NCI-H1417 (cell line): ENCODE measurements around the gene EPHB1.

Source experiments
- DNase-seq, 3 experiments: peaks; one replicate each; lab custom pipeline; 2025; lab: John Stamatoyannopoulos, UW

Gene EPHB1

GRCh38 chr3:135248213-135248612, 453.2 kb downstream of the EPHB1 start:
- no peak for DNase-seq

- no peak for DNase-seq
These were observed 454.1 kb downstream of the EPHB1 start for GRCh38 chr3:135249186-135249585.

- DNase-seq, result no peak
These were observed 463.9 kb downstream of the EPHB1 start for GRCh38 chr3:135258916-135259315.

GRCh38 chr3:135260025-135260424, 465.0 kb downstream of the EPHB1 start:
- DNase-seq, result no peak

GRCh38 chr3:135261214-135261775, 466.2 kb downstream of the EPHB1 start:
- no peak for DNase-seq

GRCh38 chr3:135261916-135262315, 466.9 kb downstream of the EPHB1 start:
- DNase-seq, result no peak

- no peak for DNase-seq
These were observed 467.4 kb downstream of the EPHB1 start for GRCh38 chr3:135262441-135262840.

GRCh38 chr3:135263331-135263730, 468.3 kb downstream of the EPHB1 start:
- no peak for DNase-seq

- no peak for DNase-seq
These were observed 472.4 kb downstream of the EPHB1 start for GRCh38 chr3:135267487-135267886.

- DNase-seq, result peak in 2 of 3 experiments; percentile 84 to 91
These were observed 474.0 kb downstream of the EPHB1 start for GRCh38 chr3:135268941-135269532.

GRCh38 chr3:135271177-135272025, 476.3 kb downstream of the EPHB1 start:
- DNase-seq, result peak; percentile 74 to 93 (median 85)

GRCh38 chr3:135272026-135272669, 477.1 kb downstream of the EPHB1 start:
- DNase-seq, result peak; percentile 85 to 98 (median 87)

- DNase-seq, result no peak
These were observed 497.1 kb downstream of the EPHB1 start for GRCh38 chr3:135292162-135292561.

- DNase-seq, result no peak
These were observed 506.6 kb downstream of the EPHB1 start for GRCh38 chr3:135301670-135302069.

- DNase-seq, result no peak
These were observed 509.3 kb downstream of the EPHB1 start for GRCh38 chr3:135304378-135304777.
